DMS53 treated with DMSO at 0.1 percent for 48 hours (cell line): ENCODE results near the gene GPN2.

Source experiments
- DNase-seq: peaks from one replicate; lab custom pipeline; 2025; ENCODE audit not compliant: unreplicated experiment; lab: John Stamatoyannopoulos, UW

Gene GPN2

DNA sequence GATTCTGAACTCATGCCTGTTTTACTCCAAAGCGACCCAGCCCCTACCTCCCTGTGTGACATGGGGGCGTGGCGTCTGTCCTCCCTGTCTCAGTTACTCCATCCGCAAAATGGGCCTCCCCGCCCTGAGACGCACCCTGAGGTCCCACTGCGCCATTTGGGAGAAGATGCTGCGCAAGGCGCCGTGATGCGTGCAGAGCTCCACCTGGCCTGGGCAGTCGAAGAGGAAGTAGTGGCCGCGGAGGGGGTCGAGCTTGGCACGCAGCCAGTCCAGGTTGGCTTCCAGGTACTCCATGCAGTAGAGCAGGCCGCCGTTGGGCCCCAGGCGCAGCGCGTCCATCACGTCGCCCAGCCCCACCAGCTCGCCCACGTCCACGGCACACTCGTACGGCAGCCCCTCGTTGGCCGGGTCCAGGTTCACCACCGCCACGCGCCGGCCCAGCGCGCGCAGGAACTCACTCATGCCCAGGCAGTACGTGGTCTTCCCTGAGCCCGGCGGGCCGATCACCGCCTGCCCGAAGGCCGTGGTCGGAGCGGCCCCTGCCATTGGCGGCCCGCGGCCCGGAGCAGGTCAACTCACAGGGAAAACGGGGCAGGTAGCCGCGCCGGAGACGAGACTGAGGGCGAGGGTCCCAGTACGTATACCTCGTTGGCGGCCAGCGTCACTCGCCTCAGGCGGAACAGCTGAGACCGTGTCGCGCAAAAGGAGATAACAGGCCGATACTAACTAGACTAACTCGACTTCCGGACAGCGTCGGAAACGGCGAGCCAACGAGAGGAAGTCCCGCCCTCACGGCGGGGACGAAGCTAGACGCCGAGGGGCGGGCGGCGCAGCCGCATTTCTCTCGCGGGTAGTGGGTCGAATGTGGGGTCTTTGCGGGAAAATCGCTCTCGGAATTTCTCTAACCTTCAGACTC is at the start of gene GPN2:
Gene GPN2 (minus strand): TSS at position 733 of the 916 bp plus-strand sequence. CDS start 187 bp downstream, at position 546.
- DNase-seq = peak; percentile 60

DNA sequence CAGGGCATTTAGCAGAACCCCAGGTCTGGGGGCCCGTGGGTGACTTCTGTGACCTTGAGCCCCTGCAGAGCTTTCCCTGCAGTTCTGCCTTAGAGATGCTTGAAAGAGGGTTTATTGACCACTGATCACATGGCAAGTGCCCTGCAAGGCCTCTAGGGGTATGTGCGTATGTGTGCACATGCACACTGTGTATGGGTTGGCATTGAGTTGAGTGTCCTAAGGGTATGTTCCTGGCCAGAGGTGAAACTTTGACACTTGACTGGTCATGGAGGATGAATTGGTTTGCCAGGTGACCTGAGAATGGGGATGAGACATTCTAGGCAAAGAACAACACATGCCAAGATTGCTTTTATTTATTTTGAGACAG is 48.6 kb upstream of the GPN2 start:
- no peak for DNase-seq

DNA sequence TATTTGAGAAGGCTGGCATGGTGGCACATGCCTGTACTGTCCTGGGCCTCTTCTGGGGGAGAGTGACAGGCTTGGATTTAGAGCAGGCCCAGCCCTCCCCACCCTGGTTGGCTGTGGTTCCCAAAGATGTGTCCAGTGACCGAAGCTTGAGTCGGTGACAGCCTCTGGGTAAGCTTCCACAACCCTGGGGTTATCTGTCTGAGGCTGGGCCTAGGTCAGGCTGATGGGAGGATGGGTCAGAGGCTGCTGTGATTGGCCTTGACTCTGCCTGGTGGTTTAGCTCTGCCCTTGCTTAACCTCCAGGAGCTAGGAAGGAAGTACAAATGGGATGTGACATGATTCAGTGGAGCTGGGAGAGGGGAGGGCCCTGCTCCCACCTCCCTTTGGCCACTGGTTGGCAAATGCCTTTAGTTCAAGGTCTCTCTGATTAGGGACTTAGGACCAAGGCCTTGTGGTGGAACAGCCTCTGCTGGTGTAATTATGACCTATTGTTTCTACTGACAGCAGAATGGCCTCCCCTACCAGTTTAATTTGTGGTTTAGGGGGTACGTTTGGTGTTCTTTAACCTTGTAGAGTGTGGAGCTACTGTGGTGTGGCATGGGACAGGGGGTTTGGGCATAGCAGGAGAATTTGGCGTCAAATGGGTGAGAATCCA is 48.0 kb upstream of the GPN2 start:
- DNase-seq = no peak

DNA sequence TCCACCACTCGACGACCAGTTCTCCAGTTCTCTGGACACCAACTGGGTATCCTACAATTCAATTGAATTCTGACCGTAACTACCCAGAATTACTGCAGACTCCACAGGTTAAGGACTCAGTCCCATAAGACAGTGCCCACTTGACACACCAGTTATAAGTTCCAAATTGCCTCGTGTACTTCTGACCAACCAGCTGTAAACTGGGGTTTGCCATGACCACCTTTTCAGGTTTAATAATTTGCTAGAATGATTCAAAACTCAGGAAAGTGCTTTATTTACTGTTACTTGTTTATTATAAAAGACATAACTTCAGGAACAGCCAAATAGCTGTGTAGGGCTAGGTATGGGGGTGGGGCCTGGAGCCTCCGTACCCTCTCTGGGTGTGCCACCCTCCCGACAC is 46.7 kb upstream of the GPN2 start:
- no peak for DNase-seq

DNA sequence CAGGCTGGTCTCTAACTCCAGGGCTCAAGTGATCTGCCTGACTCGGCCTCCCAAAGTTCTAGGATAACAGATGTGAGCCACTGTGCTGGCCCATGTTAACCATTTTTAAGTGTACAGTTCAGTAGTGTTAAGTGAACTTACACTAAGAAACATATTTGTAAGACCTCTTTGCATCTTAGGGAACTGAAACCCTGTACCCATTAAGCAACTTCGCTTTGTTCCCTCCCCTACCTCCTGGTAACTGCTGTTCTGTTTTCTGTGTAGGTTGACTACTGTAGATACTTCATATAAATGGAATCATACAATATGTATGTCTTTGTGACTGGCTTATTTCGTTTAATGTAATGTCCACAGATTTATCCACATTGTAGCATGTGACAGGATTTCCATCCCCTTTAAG is 42.4 kb upstream of the GPN2 start:
- DNase-seq = no peak

DNA sequence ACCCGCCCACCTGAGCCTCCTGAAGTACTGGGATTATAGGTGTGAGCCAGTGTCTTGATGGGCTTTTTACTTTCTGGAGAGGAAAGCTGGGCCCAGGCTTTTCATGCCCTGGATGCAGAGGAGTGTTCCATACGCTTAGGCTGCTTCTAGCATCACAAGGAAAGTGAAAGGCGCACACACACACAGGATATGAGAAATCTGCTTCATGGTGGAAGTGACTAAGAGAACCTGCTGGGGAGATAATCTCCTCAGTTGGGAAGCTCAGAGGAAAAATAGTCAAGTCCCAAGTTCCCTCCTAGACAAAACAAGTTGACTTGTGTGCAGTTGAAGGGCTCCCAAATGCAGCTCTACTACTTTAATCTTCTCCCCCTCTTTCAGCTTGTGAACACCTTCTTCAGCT is 33.6 kb upstream of the GPN2 start:
- DNase-seq = no peak

DNA sequence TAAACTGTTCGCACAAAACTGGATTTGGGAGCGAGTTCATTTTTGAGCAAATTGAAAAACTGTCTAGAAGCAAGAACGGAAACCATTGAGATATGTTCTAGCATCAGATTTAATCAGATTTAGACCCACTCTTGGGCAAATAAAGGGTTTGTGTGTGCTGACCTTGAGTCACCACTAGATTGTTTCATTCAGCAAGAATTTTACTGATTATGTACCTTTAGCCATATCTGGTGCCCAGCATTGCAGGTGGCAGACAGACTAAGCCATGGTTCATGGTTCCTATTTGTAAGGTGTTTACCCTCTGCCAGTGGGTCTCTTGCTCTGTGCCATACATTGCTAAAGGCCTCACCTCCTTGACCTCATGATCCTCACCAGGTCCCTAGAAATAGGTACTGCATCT is 32.8 kb upstream of the GPN2 start:
- DNase-seq = no peak

DNA sequence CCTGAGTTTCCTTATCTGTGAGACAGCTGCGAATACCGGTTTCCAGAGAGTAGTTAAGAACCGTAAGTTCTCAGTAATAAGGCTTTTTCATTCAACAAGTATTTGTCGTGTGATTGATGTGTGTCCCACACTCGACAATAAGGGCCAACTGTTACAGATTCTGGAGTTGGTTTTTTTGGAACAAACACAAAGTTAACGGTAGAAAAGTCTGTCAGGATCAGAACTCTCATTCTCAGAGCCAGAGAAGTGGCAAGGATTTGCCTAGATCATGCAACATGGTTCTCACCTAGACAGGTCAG is 32.3 kb upstream of the GPN2 start:
- no peak for DNase-seq

DNA sequence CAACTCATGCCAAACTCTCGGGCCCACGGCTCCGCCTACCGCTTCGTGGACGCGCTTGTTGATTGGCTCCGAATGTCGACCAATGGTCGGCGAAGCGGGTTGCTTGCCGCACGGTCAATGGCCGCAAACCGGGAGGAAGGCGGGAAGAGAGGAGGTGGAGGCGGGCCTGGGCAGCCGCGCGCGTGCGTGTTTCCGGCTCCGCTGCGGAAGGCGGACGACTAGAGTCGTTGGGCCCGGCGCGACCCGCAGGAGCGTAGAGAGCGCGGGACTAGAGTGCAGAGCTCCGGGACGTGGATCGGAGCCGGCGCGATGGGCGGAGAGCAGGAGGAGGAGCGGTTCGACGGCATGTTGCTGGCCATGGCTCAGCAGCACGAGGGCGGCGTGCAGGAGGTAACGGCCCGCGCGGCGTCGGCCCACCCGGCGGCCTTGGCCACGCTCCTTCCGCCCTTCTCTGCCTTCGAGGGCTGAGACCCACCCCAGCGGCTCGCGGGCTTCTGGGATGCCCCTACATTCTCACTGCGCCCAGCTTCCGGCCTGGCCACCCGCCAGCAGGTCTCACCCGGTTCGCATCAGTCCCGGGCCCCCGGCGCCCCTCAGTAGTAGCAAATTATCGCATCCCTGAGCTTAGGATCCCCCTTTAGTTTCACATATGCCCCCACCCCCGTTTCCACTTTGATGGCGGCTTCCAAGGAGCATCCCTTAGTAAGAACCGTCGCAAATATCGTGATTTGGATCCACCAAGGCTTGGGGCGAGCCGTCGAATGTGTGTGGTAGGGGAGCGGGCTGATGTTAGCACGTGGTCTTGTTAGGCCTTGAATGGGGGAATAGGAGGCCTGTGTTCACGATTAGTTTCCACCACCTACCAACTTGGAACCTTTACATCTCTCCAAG is 31.7 kb upstream of the GPN2 start, which contains the start of gene NUDC:
Gene NUDC (plus strand): TSS at position 204 of the 891 bp plus-strand sequence. CDS start 106 bp downstream, at position 310.
- DNase-seq = peak; percentile 95

DNA sequence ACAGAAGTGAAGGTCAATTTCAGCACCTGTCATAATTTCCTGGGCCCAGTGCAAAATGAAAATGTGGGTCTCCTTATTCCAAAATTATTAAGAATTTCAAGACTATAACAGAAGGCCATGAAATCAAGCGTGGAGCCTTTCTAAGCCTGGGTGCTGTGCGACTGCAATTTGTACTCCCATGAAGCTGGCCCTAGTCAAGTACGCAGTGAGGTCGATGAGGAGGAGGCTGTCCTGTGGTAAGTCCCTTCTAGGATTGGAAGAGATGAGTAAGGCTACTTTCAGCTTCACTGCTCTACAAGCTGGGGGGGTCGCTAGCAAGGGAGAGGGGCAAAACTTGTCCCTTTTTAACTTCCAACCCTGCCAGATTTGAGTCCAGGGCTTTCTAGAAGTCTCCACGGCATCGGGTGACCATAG is 31.1 kb upstream of the GPN2 start:
- DNase-seq = no peak

DNA sequence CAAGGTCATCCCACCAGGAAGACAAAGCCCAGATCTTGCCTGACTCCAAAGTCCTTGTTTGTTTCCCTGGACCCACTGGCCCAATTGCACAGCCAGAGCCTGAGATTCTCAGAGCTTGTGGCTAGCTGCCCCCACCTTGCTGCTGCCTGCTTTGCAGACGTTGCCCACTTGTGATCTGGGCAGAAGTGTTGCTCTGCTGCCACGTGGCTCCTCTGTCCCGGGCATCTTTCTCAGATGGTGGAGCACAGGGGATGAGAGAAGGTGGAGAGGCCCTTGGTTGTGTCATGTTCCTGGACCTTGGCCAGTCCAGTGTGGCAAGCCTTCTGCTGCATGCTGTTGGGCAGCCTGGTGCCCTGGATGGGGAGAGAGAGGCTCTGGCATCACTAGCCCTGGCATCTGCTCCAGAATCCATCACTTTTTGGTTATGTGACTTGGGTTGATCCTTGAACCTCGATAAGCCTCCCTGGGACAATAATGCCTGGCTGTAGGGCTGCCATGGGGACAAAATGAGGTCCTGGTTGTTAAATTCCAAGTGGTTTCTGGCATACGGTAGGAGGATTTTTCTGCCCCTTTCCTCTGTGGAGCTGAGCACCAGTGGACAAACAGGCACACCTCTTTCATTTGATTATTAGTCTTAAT is 25.2 kb upstream of the GPN2 start:
- DNase-seq = peak; percentile 33

DNA sequence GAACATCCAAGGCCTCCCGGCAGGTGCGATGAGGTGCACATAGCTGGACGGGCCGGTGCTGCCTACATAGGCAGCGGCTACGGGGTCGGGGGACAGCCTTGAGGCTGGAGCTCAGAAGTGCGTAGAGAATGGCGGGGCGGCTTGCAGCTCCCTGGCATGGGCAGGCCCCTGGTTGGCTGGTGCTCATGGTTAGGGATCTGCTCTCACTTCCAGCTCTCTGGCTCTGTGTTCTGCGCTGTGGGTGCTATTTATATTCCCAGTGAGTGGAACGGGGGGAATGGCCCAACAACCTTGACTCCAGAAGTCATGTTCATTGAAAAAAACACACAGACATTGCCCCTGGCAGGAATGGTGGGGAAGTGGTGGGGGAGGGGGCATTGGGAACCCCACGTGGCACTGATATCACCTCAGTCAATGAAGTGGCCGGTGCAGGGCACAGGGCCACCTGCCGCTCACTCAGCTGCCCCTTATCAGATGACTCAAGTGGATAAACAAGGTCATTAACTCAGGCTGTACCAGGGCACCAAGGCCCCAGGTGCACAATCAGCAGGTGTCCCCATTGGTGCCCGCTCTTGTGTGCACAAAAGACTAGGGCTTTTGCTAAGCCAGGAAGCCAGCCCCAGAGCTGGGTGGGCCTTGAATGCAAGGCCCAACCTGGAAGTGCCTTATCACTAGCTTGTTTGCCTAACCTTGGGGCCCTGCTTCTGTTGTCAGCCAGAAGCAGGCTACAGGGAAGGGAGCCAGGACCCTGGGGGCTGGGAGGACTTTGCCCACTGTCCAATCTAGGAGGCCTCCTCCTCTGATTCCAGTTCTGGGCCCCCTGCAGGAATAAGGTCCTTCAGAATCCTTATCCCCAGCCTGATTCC is 23.9 kb upstream of the GPN2 start, which contains the start of gene NR0B2:
Gene NR0B2 (minus strand): TSS at position 222 of the 866 bp plus-strand sequence. CDS start 35 bp downstream, at position 187.
- DNase-seq = peak; percentile 99

DNA sequence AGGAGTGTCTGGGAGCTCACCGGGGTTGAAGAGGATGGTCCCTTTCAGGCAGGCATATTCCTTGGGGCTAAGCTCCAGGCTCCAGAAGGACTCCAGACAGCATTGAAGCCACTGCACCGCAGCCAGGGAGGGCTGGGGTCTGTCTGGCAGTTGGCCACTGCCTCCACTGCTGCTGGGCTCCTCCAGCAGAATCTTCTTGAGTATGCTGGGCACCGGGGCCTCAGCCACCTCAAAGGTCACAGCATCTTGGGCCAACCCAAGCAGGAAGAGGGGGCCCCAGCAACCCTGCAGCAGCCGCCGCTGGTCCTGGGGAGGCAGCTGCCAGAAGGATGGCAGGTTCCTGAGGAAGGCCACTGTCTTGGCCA is 23.3 kb upstream of the GPN2 start:
- no peak for DNase-seq

DNA sequence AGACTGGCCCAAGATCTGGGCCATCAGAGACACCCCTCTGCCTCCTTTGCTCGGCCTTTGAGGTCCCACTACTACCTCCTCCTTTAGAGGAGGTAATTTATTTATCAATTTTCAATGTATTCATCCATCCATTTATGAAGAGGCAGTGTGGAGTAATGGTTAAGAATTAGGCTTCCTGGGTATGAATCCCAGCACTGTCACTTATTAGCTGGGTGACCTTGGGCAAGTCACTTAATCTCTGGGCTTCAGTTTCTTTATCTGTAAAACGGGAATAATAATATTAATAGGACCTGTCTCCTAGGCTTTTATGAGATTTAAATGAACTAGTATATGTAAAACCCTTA is 22.0 kb upstream of the GPN2 start:
- DNase-seq = no peak

DNA sequence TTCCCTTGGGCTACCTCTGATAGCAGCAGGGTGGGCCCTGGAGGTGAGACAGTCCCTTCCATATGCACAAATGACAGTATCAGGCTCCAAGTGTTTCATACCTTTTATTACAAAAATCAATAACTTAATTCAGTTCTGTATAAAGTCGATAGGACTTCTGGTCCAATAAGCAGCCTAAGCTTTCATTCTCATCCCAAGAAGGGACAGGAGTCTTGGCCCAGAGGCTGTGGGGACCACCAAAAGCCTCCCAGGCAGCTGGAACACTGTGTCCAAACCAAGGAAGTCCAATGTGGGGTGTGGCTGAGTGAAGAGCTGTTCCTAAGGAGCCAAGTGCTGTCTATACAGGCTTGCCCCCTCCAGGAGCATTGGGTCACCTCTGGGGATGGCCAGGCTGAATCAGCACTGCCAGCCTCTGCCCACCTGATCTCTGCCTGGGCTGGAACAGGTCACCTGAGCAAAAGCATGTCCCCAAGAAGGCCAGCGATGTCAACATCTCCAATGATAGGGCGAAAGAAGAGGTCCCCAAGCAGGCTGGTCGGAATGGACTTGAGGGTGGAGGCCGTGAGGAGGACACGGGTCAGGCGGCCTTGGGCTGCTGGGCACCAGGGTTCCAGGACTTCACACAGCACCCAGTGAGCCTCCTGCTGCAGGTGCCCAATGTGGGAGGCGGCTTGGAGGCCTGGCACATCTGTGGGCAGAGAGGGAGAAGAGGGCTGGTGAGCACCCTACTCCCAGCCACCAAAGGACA is 21.5 kb upstream of the GPN2 start:
- DNase-seq = no peak

DNA sequence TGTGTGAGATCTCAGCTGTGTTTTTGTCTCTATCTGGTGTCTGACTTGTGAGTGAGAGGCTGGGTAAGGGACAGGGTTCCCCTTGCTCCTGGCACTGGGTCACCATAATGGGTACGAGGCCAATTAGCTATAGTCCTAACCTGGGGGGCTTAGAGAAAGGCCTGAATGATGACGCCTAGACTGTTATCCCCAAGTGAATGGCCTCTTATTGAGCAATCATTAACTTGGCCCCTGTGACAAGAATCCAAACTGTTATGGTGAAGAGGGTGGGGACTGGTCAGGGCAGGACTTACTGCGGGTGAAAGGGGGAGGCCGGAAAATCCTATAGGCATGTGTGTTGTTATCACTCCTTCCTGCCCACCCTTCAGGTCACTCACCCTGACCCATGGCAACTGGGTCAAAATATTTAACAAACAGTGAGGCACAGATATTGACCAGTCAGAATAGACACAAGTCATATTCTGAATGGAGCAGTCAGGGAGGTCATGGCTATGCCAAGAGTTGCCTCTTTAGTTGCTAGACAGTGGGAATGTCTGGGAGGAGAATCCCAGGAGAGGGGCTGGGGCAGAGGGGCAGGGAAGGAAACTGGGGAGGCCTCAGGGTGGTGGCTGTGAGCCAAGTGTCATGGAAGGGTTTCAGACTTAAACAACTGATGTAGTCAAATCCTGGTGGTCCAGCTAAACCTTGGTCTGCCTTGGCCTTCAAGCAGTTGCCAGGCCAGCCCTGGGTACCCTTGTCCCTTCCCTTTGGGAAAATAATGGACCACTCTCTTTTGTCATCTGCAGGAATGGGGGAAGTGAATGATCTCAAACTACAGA is 20.5 kb upstream of the GPN2 start:
- DNase-seq = no peak

DNA sequence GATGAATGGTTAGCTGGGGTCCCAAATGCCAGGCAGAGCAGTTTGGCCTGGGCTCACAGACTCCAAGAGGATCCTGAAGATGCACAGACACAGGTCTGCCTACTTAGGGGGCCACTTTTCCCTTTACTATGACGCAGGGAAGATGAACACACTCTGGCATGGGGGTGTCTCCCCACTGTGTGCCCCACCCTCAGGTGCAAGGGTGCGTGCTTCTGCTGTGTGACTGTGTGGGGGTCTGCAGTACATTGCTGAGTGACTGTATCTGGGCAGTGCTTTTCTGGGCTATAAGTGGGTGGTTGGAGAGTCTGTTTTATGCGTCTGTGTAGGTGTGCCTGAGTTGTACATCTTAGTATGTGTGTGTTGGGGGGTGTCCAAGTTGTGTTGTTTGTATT is 19.9 kb upstream of the GPN2 start:
- no peak for DNase-seq

DNA sequence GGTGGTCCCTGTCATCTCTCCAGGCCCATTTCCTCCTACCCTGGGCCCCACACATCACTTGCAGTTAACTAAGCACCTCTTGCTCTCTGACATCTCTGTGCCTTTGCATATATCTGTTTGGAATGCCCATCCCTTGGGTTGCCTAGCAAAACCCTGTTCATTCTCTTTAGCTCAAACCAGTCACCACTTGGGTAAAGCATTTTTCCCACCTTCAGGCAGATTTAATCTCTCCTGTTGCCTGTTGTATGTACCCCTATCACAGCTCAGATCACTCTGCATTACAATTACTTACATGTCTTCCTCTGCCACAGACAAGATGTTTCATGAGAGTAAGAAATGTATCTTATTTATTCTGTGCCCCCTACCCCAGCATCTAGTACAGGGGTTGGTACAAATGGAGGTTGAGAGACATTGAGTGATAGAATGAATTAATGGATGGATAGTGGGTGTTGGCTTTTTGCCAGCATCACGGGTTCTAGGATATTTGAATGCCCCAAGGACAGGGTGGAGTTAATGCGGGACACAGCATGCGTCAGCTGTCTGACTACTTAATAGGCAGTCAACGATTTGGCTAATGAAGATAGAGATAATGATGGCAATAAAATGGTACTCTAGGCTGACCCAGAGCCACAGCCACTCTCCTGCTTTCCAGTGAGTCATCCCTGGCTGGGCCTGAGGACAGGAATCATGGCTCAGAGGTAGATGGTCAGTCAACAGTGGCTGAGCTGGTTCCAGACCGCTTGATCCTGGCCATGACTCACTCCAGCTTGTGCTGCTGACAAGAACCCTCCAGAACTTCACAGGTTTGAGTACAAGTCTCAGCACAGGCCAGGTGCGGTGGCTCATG is 17.2 kb upstream of the GPN2 start:
- DNase-seq = peak; percentile 91
